GM18526 (cell line): ENCODE measurements around the gene AKTIP.

Experiments
- POLR2A ChIP-seq: IDR thresholded peaks from 3 replicates; pipeline ENCODE4 v1.6.1; 2011; ENCODE audit not compliant: insufficient read length; ENCODE audit errors: extremely low read depth

AKTIP gene

GRCh38 chr16:53501216-53501859 is 1.7 kb downstream of the AKTIP start:
- no peak for TF ChIP-seq POLR2A

GRCh38 chr16:53498984-53499383 is 4.0 kb downstream of the AKTIP start:
- no peak for TF ChIP-seq POLR2A

GRCh38 chr16:53495325-53495724 is 7.7 kb downstream of the AKTIP start:
- TF ChIP-seq POLR2A, result no peak

GRCh38 chr16:53494636-53495035 is 8.4 kb downstream of the AKTIP start:
- no peak for TF ChIP-seq POLR2A

- TF ChIP-seq POLR2A, result no peak
These were observed 10.5 kb downstream of the AKTIP start for GRCh38 chr16:53492503-53492902.

GRCh38 chr16:53489755-53490154 is 13.3 kb downstream of the AKTIP start:
- no peak for TF ChIP-seq POLR2A

- TF ChIP-seq POLR2A, result no peak
These were observed 16.8 kb downstream of the AKTIP start for GRCh38 chr16:53486230-53486629.

GRCh38 chr16:53484542-53484941 is 18.5 kb downstream of the AKTIP start:
- TF ChIP-seq POLR2A, result no peak

- TF ChIP-seq POLR2A, result no peak
These were observed 20.9 kb downstream of the AKTIP start for GRCh38 chr16:53482123-53482522.

GRCh38 chr16:53480394-53480793 is 22.6 kb downstream of the AKTIP start:
- TF ChIP-seq POLR2A, result no peak

- TF ChIP-seq POLR2A, result no peak
These were observed 24.0 kb downstream of the AKTIP start for GRCh38 chr16:53478965-53479364.

GRCh38 chr16:53476867-53477266 is 26.1 kb downstream of the AKTIP start:
- no peak for TF ChIP-seq POLR2A

- no peak for TF ChIP-seq POLR2A
These were observed 37.3 kb downstream of the AKTIP start for GRCh38 chr16:53465606-53466280.

- no peak for TF ChIP-seq POLR2A
These were observed 44.4 kb downstream of the AKTIP start for GRCh38 chr16:53458635-53459034.

GRCh38 chr16:53457670-53458069 is 45.3 kb downstream of the AKTIP start:
- TF ChIP-seq POLR2A, result no peak

GRCh38 chr16:53456625-53457024 is 46.4 kb downstream of the AKTIP start:
- no peak for TF ChIP-seq POLR2A

- no peak for TF ChIP-seq POLR2A
These were observed 49.1 kb downstream of the AKTIP start for GRCh38 chr16:53453928-53454327.
